ENCODE measurements around the gene PTPN14.
"Not testable (repeated sequence)": the region's sequence is repeated elsewhere in the genome, so short reads cannot be mapped to it uniquely, and the experiment has no call there.

The PTPN14 gene

DNA sequence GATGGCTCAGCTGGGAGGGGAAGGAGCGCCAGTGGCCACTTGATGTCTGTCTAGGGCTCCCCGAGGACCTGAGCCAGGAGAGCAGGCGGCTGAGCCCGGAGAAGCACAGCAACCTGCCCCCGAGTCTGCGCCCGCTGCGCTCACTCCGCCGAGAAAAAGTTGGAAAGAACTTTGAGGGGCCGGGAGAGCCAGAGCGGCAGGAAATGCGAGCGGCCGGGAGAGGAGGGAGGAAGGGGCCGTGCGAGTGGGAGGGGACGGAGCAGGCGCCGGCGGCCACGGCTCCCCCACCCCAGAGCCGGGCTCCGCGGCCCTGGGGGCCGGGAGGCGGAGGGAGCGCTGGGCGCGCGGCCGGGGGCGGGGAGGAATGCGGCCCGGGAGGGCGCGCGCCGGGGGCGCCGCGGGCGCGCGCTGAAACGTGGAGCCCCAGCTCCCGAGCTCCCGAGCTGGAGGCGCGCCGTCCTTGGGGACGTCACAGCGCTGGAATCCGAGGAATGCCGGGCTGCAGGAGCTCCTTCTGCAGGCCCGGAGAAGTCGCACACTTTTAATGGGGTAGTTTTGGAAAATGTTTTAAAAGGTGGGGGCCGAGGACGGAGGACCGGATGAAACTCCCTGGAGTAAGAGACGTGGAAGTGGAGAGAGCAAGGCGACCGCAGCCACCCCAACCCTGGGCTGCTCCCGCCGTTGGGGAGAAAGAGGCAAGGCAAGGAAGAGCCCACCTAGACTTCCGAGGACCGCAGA, at the start of gene PTPN14:
TSS of gene PTPN14 (minus strand) at position 167 of the 738 bp plus-strand sequence. CDS start 86,799 bp downstream, outside the sequence.
- DNase-seq: no peak

DNA sequence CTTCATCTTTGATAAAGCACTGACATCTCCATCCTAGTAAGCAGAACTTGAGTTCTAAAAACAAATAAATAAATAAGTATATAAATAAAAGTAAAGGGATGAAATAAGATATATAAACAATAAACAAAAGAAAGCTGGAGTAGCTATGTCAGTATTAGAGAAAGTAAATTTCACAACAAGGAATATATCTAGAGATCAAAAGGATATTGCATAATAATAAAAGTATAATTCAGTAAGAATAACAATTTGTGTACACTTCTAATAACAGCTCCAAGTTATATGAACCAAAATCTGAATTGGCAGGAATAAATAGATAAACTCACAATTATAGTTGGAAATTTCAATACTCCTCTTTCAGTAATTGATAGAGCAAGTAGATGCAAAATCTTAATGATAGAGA, 41.8 kb upstream of the PTPN14 start:
- no peak for DNase-seq

DNA sequence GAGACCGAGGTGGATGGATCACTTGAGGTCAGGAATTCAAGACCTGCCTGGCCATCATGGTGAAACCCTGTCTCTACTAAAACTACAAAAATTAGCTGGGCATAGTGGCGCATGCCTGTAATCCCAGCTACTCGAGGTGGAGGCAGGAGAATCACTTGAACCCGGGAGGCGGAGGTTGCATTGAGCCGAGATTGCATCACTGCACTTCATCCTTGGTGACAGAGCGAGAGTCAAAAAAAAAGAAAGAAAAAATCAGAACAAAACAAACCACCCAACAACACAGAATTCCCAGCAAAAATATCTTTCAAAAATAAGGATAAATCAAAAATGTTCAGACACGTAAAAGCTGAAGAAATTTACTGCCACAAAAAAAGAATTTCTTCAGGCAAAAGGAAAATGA, 40.5 kb upstream of the PTPN14 start:
- not testable (repeated sequence) for DNase-seq

GRCh38 chr1:214590696-214591095, 39.3 kb upstream of the PTPN14 start:
- no peak for DNase-seq

DNA sequence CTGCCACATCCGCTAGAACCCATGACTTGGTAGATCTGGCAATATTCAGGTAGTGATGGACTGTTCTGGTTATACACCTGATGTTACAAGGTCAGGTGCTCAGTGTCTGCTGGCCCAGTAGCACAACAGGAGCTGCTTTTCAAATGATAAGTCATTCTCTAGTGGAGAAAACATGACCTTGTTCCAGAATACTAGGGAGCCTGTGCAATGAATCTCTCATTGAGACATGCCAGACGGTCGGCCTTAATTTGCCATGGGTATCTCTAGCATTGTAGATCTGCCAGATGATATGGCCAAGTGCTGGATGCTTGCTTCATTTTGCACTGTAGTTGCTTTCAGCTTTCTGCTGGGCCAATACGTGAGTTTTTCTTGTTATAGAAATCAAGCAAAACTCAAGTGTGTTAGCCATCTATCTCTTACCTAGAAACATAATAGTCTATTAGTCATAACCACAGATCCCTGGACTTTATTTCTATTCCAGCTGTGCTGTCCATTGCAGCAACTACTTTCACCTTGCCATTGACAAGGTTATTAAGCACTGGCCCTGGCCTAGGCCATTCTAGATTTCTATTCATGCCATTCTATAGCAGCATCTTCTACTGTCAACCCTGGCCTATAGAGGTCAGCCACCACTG, 37.7 kb upstream of the PTPN14 start:
- no peak for DNase-seq

GRCh38 chr1:214587165-214587564, 35.8 kb upstream of the PTPN14 start:
- DNase-seq: no peak

- DNase-seq: no peak
Observed at GRCh38 chr1:214586621-214587020, 35.2 kb upstream of the PTPN14 start.

GRCh38 chr1:214584805-214585766, 33.7 kb upstream of the PTPN14 start:
- DNase-seq: no peak

DNA sequence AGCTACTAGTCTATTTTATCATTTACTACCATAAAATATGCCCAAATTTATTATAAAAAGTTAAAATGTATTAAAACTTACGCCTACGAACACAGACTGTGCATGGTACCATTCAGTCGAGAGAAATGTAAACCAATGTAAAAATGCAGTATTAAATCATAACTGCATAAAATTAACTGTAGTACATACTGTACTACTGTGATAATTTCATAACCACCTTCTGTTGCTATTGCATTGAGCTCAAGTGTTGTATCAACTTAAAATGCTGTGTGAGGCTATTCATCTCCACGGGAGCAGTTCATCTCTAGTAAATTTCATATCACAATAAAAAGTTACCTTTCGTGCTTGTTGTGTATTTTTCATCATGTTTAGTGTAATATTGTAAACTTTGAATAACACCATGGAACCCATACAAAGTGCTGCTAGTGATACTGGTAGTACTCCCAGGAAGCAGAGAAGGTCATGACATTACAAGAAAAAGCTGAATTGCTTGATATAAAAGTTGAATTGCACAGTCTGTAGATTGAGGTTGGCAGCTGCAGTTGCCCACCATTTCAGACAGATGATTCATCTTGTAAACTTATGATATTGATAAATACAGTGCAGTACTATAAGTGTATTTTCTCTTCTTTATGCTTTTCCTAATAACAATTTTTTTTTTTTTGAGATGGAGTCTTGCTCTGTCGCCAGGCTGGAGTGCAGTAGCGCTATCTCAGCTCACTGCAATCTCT, 32.6 kb upstream of the PTPN14 start:
- DNase-seq: no peak

- DNase-seq: no peak
Observed at GRCh38 chr1:214583113-214583512, 31.7 kb upstream of the PTPN14 start.

DNA sequence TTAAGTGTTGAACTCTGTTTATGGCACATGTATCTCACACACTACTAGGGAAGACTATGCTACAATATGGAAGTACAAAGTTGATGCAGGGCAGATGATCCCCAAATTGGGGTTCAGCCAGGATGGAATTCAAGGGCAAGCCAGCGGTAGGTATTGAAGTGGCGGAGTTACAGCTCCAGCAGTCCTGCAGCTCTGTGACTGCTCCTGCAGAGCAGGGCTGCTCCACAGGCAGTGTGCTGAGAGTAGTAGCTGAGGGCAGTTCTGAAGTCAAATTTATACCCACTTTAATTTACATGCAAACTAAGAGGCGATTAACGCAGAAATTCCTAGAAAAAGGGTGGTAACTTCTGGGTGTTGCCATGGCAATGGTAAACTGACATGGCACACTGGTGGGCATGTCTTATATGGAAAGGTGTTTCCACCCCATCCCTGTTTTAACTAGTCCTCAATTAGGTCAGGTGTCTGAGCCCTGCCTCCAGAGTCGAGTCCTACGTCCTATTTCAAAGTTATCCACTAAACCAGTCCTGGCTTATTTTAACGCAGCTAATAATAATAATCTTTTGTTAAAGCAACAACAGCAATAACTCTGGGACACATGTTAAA, 31.0 kb upstream of the PTPN14 start:
- no peak for DNase-seq

- no peak for DNase-seq
Observed at GRCh38 chr1:214581785-214582184, 30.4 kb upstream of the PTPN14 start.

GRCh38 chr1:214579183-214579582, 27.8 kb upstream of the PTPN14 start:
- DNase-seq: no peak

GRCh38 chr1:214576120-214576519, 24.7 kb upstream of the PTPN14 start:
- not testable (repeated sequence) for DNase-seq

GRCh38 chr1:214574598-214575411, 23.4 kb upstream of the PTPN14 start:
- no peak for DNase-seq

- DNase-seq: no peak
Observed at GRCh38 chr1:214573386-214574318, 22.2 kb upstream of the PTPN14 start.

GRCh38 chr1:214571281-214571680, 19.9 kb upstream of the PTPN14 start:
- no peak for DNase-seq

GRCh38 chr1:214570442-214570841, 19.0 kb upstream of the PTPN14 start:
- DNase-seq: no peak

DNA sequence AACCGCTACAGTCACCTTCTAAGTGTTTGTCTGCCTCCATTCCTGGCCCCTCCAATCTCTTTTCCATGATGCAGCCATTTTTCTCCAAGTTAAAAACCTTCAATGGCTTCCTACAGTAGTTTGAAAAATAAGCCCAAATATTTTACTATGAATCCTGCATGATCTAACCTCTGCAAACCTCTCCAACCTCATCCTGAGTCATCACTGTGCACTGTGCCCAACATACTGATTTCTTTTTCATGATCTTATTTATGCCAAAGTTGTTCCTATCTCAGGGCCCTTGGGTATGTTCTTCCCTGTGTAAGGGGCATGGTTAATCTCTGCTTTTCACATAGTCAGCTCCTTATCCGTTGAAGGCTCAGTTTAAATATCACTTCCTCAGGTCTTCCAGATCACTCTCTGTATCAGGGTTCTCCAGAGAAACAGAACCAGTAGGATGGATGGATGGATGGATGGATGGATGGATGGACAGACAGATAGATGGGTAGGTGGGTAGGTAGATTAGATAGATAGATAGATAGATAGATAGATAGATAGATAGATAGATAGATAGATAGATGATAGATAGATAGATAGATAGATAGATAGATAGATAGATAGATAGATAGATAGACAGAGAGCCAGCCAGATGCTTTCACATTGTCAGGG, 18.1 kb upstream of the PTPN14 start:
- DNase-seq: no peak

GRCh38 chr1:214568328-214568727, 16.9 kb upstream of the PTPN14 start:
- DNase-seq: no peak

Measured in activated CD8-positive, alpha-beta memory T cell treated with anti-CD3 and anti-CD28 coated beads, Interleukin-2, amount 50 U/mL, for 4 hours (primary cell).